NCI-H1436 (cell line): Measurements from ENCODE around the gene ACSL5.

Experiments
- DNase-seq: peaks from one replicate; lab custom pipeline; 2025; lab: John Stamatoyannopoulos, UW

Gene ACSL5

GRCh38 chr10:112373912-112374338 is at the start of gene ACSL5:
ACSL5 (plus strand) TSS chr10:112374116; CDS start chr10:112394947, 20,831 bp downstream.
- DNase-seq = no peak

GRCh38 chr10:112327678-112328077 is 46.2 kb upstream of the ACSL5 start:
- no peak for DNase-seq

GRCh38 chr10:112330162-112330561 is 43.8 kb upstream of the ACSL5 start:
- DNase-seq = no peak

- DNase-seq = no peak
Measured at GRCh38 chr10:112330607-112331160, 43.2 kb upstream of the ACSL5 start.

- DNase-seq = no peak
Measured at GRCh38 chr10:112332022-112332421, 41.9 kb upstream of the ACSL5 start.

GRCh38 chr10:112332509-112333228 is 41.2 kb upstream of the ACSL5 start:
- DNase-seq = no peak

- no peak for DNase-seq
Measured at GRCh38 chr10:112333452-112333851, 40.5 kb upstream of the ACSL5 start.

- DNase-seq = no peak
Measured at GRCh38 chr10:112335111-112335867, 38.6 kb upstream of the ACSL5 start.

- DNase-seq = no peak
Measured at GRCh38 chr10:112335868-112336265, 38.0 kb upstream of the ACSL5 start.

GRCh38 chr10:112336556-112337201 is 37.2 kb upstream of the ACSL5 start:
- no peak for DNase-seq

- DNase-seq = no peak
Measured at GRCh38 chr10:112338957-112339356, 35.0 kb upstream of the ACSL5 start.

GRCh38 chr10:112340601-112341000 is 33.3 kb upstream of the ACSL5 start:
- DNase-seq = no peak

GRCh38 chr10:112343056-112343806 is 30.7 kb upstream of the ACSL5 start:
- DNase-seq = no peak

- DNase-seq = no peak
Measured at GRCh38 chr10:112344261-112344660, 29.7 kb upstream of the ACSL5 start.

GRCh38 chr10:112345202-112345601 is 28.7 kb upstream of the ACSL5 start:
- no peak for DNase-seq

- no peak for DNase-seq
Measured at GRCh38 chr10:112345743-112346142, 28.2 kb upstream of the ACSL5 start.

GRCh38 chr10:112346774-112347173 is 27.1 kb upstream of the ACSL5 start:
- DNase-seq = no peak

- DNase-seq = no peak
Measured at GRCh38 chr10:112347709-112348671, 25.9 kb upstream of the ACSL5 start.

- DNase-seq = no peak
Measured at GRCh38 chr10:112348759-112349158, 25.2 kb upstream of the ACSL5 start.

- DNase-seq = no peak
Measured at GRCh38 chr10:112349521-112350085, 24.3 kb upstream of the ACSL5 start.
